ENCODE results near the gene TJAP1. TPM values are rescaled to one million over a fixed set of nuclear protein-coding genes. Genes with fewer than 3 reads are reported as not detected.

The TJAP1 gene
- total RNA-seq, 2 donors from 2014 or later, result 23.4 to 25.4 TPM

DNA sequence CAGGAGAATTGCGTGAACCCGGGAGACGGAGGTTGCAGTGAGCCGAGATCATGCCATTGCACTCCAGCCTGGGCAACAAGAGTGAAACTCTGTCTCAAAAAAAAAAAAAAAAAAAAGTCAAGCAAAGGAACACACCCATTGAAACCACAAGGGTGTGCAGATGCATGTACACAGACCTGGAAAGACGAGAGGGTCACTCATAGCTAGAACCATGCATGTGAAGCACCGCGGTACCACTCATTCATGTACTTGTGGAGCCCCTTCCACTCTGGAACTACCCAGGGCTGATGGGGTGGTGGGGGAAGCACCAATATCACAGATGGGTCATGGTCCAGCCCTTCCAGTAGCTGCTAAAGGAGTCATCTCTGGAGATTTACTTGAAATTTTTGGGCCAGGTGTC is 7.4 kb upstream of the TJAP1 start:
- no peak for DNase-seq (ENCODE audit: low spot score)
- intact Hi-C loops (cut with DNase I), result no loop called here

DNA sequence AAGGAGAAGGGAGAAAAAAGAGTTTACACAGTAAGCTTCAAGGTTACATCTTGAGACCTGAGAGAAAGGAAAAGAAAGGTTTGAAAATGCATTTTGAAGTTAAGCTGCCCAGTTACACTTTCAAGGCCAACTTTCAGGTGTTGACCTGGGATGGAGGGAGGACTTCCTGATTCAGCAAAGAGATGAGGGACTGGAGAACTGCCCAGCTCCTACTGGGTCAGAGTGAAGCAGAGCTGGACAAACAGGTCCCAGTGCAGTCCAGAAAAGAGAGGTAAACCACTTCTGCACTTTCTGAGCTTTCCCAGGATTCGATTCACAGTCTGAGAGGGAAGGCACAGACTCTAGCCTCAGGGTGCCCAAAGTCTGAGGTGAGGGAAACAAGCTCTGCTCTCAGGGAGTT is 6.0 kb upstream of the TJAP1 start:
- intact Hi-C loops (cut with DNase I), result no loop called here
- no peak for DNase-seq (ENCODE audit: low spot score)

DNA sequence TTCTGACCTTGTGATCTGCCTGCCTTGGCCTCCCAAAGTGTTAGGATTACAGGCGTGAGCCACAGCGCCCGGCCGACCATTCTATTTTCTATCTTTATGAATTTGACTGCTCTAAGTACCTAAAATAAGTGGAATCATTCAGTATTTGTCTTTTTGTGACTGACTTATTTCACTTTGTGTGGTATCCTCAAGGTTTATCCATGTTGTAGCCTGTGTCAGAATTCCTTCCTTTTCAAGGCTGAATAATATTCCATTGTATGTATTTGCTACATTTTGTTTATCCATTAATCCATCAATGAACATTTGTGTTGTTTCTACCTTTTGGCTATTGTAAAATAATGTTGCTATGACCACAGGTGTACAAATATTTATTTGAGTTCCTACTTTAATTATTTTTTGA is 4.9 kb upstream of the TJAP1 start:
- intact Hi-C loops (cut with DNase I), result no loop called here
- no peak for DNase-seq (ENCODE audit: low spot score)

DNA sequence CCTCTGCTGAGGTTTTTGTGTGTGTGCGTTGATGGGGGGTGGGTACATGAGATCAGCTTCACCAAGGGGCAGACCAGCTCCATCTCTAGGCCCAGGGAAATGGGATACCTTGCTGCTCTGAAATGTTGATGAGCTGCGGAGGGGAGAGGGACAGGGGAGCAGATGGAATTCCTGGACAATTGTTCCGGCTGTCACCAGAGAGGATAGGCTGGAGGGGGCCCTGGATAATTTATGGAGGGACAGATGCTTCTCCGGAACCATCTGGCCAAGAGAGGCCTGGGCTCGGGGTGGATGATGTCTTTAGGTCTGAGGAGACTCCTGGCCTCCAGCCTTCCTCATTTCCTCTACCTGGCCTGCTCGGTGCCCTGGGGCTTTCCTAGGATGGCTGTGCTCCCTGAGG is 1.9 kb upstream of the TJAP1 start:
- intact Hi-C loops (cut with DNase I), result no loop called here
- no peak for DNase-seq (ENCODE audit: low spot score)

DNA sequence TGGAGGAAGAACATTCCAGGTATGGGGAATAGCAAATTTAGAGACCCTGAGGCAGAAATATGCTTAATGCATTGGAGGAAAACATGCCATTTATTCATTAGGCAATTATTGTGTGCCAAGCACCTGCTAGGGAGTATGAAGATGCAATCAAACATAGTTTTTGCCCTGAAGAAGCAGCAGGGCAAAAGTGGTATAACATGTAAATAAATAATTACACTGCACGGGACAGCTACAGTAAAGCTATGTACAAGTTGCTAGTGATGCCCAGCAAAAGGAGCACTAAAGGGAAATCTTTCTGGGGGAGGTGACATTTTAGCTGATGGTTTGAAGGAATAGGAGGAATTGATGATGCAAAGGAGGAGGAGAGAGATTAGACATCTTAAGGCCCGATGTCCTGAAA is 624 bp upstream of the TJAP1 start:
- no peak for DNase-seq (ENCODE audit: low spot score)
- intact Hi-C loops (cut with DNase I), result no loop called here

DNA sequence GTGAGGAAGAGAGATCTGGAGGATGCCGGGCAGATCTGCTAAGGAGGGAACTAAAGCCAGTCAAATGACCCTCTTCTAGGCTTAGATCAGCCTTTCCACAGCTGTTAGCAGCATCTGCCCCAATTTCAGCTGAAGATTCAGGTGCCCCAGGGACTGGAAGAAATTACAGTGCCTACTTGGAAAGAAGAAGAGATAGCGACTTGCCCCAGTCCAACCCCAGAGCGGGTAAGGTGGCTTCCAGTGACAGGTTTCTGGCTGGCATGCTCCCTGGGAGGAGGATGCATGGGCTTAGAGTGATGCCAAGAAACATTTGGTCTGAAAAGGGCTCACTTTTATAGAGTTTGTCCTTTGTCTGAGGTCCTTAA is 620 bp downstream of the TJAP1 start:
- intact Hi-C loops (cut with DNase I), result loop anchor here in 1 of 2 donors (2.0 kb wide), 1 partner anchor 51 kb away; no protein-coding TSS in a partner anchor
- no peak for DNase-seq (ENCODE audit: low spot score)

DNA sequence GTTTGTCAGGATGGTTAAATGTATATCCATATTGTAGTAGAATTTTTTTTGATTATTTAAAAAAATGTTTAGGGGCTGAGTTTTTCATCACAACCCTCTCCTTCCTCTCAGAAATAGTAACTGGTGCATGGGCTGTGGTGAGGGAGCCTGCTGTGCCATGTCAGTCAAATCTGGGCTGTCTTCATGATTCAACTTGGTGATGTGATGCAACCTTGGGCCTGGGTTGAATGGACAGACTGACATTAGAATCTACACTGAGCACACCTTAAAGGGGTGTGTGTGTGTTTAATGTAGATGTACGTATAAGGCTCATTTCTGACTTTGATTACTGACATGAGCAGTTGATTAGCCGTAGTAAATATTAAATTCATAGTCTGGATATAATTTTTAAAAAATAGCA is 3.7 kb downstream of the TJAP1 start:
- intact Hi-C loops (cut with DNase I), result no loop called here
- no peak for DNase-seq (ENCODE audit: low spot score)

DNA sequence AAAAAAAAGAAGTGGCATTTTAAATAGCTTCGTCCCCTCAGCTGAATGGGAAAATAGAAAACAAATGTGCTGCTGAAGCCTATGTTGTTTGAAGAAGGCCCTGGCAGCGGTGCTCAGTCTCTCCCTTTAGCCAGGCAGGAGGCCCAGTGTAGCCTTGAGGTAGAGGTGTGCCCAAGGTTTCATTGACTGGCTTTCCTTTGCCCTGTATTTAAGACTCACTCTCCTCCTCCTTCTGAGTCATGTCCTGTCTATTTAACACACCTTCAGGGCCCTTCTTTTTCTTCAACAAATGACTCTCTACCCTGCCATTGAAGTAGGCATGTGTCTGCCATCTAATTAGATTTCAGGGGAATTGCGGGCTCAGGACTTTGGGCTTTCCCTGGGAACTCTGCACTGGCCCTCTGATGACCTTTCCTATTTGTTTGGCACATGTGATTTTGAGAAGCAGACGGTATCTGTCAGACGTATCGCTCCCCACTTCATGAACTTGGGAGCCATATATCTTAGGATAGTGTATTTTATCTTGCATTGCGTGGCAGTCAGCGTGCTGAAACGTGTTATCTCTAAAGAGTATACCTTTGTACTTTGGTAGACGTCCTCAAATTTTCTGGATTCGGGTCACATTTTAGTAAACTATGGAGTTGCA is 4.3 kb downstream of the TJAP1 start:
- DNase-seq (ENCODE audit: low spot score), result no peak

DNA sequence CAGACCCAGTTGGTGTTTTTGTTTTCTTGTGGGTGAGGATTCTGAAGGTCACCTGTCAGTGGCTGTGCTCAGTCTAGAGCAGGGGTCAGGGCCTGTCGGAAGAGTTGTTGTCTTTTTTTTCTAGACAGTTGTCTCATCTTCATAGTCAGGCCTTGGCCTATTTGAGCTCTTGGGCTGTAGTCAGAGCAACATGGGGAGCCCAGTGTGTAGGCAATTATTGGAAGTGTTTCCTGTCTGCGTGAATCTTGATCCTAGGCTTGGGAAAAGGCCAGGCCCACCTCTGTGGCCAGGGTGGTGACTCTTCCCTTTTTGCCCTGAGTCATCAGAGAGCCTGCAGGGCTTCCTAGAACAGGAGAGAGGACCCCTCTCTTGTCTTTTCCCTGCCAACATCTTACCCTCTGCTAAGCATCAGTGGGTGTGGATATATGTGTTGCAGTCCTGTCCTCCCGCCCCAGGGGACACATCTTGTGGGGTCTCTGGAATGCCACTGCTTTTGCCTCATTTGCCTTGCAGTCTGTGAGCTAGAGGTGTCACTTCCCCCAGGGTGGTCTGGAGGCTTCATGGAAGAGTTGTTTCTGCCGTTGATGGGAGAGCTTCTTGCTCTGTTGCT is 11.4 kb downstream of the TJAP1 start:
- intact Hi-C loops (cut with DNase I), result no loop called here

More for the DNA sequence above, 4.3 kb downstream of the TJAP1 start:
- intact Hi-C loops (cut with DNase I), result no loop called here

DNA sequence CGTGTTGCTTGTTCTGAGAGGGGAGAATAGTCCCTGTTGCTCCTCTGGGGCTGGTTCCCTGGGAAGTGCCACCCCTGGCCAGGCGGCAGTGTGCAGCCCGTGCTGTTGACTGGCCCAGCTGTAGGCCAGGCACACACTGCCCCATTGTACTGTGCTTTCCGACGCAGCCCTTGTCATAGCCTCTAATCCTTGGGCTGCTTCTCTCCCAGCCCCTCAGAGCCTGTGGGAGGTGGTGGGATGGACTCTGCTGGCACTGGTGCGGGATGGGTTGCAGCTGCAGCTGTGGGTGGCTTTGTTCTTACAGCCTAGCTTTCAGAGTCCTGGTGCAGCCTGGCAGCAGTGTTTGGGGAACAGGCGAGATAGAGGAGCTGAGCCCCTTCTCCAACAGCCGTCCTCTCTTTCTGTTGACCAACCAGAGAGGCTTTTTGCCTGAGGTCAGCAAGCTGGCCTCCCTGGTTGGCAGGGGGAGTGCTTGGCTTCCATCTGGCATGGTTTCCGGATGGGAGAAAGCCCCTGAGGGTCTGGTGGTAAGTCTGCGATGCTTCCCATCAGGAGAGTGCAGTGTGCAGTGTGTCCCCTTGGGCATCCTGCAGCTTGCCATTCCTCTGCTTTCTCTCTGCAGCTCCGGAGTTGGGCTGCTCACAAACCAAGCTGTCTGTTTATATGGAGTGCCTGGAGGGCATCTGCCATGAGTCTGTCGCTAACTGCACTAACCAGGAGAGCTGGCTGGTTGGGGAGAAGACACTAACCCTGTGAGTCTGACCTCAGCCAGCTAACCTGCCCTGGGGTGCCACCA is 12.1 kb downstream of the TJAP1 start:
- intact Hi-C loops (cut with DNase I), result no loop called here
- DNase-seq (ENCODE audit: low spot score), result no peak

More for the DNA sequence above, 11.4 kb downstream of the TJAP1 start:
- DNase-seq (ENCODE audit: low spot score), result no peak

DNA sequence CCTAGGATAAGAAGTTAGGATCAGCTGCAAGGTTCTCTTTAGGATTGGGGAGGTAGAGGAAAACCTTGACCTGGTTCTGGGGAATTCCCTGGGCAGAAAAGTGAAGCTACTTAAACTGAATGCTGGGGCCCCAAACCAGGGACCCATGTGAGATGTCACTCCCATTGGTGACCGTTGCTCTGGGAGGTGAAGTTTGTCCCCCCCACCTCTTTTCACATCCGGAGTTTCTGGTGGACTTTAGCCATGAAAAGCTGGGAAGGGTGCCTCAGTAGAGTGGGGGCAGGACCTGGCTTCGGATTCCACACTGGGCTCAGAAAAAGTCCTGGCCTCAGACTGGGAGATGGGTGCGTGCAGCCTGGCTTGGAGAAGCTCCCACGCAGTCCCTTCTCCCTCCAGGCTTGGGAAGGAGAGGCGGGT is 13.2 kb downstream of the TJAP1 start:
- no peak for DNase-seq (ENCODE audit: low spot score)
- intact Hi-C loops (cut with DNase I), result no loop called here

DNA sequence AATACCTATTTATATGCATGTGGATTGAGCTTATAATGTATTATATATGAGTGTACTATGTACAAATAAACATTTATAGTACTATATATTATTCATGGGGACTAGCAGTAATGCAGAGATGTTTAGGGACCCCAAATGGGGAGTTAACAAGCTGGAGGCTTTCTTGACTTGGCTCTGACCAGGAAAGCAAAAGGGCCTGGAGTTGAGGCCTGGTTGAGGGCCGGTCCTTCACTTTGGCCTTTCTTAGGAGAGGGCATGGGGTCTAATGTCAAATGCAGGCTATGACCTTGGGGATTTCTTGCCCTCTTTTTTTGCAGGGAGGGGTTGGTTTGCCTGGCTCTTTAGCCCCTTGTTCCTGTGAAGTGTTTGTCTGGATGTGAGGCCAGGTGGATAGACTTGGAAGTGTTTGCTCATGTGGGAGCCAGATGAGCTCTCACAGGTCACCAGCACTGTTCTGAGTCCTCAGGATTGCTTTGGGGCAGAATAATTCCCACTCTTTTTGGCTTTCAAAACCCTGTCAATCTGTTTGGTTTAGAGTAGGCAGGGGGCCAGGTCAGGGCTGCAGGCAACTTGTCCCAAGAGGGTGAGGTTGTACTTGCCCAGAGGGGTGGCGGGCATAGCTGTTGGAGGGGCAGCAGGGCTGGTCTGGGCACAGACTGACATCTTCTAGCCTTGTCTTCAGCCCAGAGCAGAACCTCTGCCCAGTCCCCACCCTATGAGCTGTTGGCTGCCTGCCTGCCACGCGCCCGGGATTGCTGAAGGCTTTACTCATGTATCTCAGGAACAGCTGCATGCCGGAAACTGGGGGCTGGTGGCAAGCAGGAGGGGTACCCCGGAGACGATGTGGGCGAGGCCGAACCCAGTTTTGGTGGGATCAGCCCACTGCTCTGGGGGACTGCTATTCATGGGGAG is 14.6 kb downstream of the TJAP1 start:
- intact Hi-C loops (cut with DNase I), result no loop called here
- DNase-seq (ENCODE audit: low spot score), result peak; percentile 96

DNA sequence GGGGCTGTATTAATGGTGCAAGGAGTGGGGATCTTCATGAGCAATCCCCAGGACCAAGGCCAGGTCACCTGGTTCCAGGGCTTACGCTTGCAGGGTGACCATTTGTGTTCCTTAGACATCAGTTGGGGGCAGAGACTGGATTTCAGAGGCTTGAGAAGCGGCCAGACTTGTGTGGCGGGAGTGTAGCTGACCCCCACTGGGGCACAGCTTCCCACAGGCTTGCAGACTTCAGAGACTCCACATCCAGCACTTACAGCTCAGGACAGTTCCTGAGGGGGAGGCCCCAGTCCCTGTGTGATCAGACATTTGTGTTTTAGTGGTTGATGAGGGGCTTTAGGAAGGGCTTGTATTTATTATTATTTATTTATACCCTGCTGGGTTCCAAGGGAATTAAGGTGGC is 15.3 kb downstream of the TJAP1 start:
- intact Hi-C loops (cut with DNase I), result no loop called here

DNA sequence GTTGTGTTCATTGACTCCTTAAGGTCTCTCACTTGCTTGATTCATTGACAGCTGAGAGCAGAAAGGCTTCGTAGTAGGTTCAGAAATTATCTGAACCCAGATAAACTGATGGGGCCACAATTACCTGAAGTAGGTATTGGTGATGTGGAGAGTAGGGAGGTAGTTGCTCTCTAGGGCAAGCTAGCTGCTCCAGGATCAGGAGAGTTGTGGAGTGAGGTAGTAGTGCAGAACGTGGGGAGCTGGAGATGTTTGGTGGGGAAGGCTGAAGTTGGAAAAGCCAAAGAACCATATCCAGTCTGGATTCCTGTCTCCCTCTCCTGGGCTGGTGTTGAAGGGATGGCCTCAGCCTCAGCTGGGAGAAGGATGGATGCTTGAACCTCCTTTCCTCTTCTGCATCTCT is 15.9 kb downstream of the TJAP1 start:
- intact Hi-C loops (cut with DNase I), result no loop called here
- DNase-seq (ENCODE audit: low spot score), result no peak

More for the DNA sequence above, 15.3 kb downstream of the TJAP1 start:
- no peak for DNase-seq (ENCODE audit: low spot score)

DNA sequence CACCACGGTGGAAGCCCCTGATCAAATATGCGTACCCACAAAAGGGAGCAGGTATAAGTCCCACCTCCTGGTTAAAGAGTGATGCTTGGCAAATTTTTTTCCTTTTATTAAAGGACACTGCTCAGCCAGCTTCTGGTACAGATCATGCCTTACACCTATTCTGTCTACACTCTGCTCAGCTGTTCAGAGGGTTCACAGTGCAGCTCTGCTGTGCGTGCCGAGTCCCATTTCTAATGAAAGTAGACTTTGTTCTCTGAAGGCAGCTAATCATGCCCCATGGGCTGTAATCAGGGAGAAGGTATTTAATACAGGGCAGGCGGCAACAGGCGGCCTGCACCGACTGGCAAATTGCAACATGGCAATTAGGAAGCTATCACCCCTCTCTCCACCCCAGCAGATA is 16.5 kb downstream of the TJAP1 start:
- DNase-seq (ENCODE audit: low spot score), result no peak
- intact Hi-C loops (cut with DNase I), result no loop called here

DNA sequence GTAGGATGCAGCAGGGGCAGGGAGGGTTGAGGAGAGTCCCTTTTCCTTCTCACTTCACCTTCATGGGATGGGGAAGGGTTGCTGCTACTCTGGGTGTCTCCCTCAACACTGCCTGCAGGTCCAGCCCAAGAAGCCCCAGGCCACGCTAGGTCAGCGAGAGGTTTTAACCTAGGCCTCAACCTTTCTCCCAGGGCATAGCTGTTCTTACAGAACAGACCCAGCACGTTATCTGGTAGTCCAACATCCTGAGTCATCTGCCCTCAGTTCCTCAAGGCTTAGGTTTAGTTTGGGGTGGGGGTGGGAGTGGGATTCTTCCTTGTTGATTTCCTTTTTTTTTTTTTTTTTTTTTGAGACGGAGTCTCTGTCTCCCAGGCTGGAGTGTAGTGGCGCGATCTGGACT is 17.0 kb downstream of the TJAP1 start:
- DNase-seq (ENCODE audit: low spot score), result no peak
- intact Hi-C loops (cut with DNase I), result no loop called here

DNA sequence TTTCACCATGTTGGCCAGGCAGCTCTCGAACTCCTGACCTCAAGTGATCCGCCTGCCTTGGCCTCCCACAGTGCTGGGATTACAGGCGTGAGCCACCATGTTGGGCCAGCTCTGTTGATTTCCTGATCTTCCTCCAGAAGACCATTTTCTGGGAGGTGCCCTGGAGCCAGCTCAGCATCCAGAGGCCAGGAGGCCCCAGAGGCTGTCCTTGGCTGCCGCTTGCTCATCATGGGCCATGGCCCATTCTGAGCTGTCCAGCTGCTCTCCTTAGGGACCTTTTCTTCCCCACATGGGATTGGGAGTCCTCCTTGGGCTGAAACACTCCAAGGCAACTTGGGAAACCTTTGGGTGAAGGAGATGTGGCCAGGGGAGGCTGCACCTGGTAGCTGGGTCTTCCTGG is 17.4 kb downstream of the TJAP1 start:
- DNase-seq (ENCODE audit: low spot score), result no peak
- intact Hi-C loops (cut with DNase I), result no loop called here

DNA sequence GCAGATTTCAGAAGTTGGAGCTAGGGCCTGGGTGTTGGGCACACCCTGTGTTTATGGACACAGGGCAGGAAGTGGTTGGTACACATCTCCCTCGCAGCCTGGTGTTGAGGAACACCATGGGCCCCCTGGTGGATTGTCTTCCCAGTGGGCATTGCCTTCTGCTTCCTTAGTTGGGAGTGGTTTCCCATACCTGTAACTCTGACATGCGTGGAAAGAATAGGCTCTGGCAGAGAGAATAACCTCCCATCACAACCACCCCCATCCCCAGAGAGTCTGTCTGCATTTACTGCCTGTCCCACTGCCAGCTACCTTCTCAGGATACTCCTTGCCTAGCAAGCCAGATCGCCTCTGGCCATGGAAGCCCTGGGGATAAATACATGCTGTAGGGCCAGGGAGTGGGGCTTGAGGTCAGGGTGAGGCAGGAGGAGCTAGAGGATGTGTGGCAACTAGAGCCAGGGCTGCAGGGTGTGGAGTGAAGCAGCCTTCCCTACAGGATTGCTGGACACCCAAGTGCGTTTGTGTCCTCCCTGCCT is 18.1 kb downstream of the TJAP1 start:
- intact Hi-C loops (cut with DNase I), result no loop called here
- DNase-seq (ENCODE audit: low spot score), result no peak

DNA sequence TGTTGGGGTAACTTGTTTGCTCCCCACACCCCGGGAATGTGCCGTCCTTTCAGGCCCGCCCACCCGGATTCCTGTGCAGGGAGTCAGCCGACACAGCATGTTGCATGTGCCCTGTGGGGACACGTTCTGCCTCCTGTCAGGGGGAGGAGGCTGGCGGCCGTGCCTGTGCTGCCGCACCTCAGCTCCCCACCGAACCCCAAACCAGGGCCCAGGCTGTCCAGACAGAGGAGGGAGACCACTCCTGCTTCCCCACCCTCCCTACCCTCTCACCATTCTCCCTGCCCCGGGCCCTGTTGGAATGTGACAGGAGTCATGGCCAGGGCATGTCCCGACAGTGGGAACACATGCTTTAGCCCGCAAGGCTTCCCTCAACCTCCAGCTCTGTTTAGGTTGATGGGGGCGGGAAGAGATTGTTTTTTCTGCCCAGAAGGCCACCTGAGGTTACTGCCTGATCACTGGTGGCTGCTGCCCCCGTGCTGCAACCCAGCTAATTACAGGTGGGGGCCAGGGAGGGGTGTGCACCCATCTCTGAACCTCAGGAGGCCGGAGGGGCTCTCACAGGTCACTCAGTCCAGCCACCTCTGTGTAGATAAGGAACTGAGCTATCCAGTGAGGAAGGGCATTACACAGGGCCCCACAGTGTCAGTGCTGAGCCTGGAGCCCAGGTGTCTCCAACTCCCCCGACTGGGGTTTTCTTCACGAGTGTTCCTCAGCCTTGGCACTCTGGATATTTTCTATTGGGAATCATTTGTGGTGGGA is 19.2 kb downstream of the TJAP1 start:
- intact Hi-C loops (cut with DNase I), result no loop called here
- DNase-seq (ENCODE audit: low spot score), result no peak
